ENCODE measurements around the gene CHGA. TPM values are rescaled to one million over a fixed set of nuclear protein-coding genes. Genes with fewer than 3 reads are reported as not detected.

The CHGA gene
- not detected for total RNA-seq

- WGBS, 2 donors = 11 to 12% methylated on average over 53 to 75 of the region's 86 CpGs
- peaks cover 0 to 7% (median 0%) of the 10 kb centered on the region in 4 donors for H3K4me1 ChIP-seq
- H3K9me3 ChIP-seq = no peaks in the 10 kb centered on the region
- no peak within 1 kb of the TSS for H3K27ac ChIP-seq
- peak in 1 of 2 donors; percentile 18 for DNase-seq (ENCODE audit: low spot score in 2 of 2)
- H3K4me3 ChIP-seq = no peak within 1 kb of the TSS
- TF ChIP-seq EP300 (IDR thresholded peaks at IDR 0.05) (no peak), CTCF (IDR thresholded peaks at IDR 0.05) (no peak), POLR2A (IDR thresholded peaks at IDR 0.05) (no peak)
- H3K27me3 ChIP-seq = peaks cover 0 to 25% of the 10 kb centered on the region in 2 donors
- H3K36me3 ChIP-seq = no peaks in the 10 kb centered on the region
Measured at GRCh38 chr14:92922883-92923743, at the start of gene CHGA. CHGA (plus strand) TSS chr14:92923150; CDS start chr14:92923360, 210 bp downstream.

GRCh38 chr14:92874962-92875661 is 47.8 kb upstream of the CHGA start:
- no peak overlapping the region for H3K4me3 ChIP-seq
- WGBS, 2 donors = 46 to 48% methylated on average over 13 of the region's 13 CpGs

GRCh38 chr14:92877757-92878431 is 45.1 kb upstream of the CHGA start:
- no peaks in the 10 kb centered on the region for H3K9me3 ChIP-seq
- H3K27ac ChIP-seq = no peak overlapping the region
- no peaks in the 10 kb centered on the region for H3K36me3 ChIP-seq
- no peaks in the 10 kb centered on the region for H3K4me1 ChIP-seq
- no peak for DNase-seq (ENCODE audit: low spot score in 2 of 2)
- TF ChIP-seq CTCF (IDR thresholded peaks at IDR 0.05) = no peak
- TF ChIP-seq POLR2A (IDR thresholded peaks at IDR 0.05) = no peak
- TF ChIP-seq EP300 (IDR thresholded peaks at IDR 0.05) = no peak
- peaks cover 0 to 30% of the 10 kb centered on the region in 2 donors for H3K27me3 ChIP-seq
- WGBS, 2 donors = 25 to 45% methylated on average over 14 to 18 of the region's 18 CpGs
- H3K4me3 ChIP-seq = no peak overlapping the region

More at GRCh38 chr14:92874962-92875661, 47.8 kb upstream of the CHGA start:
- no peaks in the 10 kb centered on the region for H3K4me1 ChIP-seq
- H3K27me3 ChIP-seq = peaks cover 0 to 22% of the 10 kb centered on the region in 2 donors
- TF ChIP-seq POLR2A (IDR thresholded peaks at IDR 0.05) (no peak), CTCF (IDR thresholded peaks at IDR 0.05) (no peak), EP300 (IDR thresholded peaks at IDR 0.05) (no peak)
- H3K27ac ChIP-seq = no peak overlapping the region
- no peaks in the 10 kb centered on the region for H3K9me3 ChIP-seq
- no peak for DNase-seq (ENCODE audit: low spot score in 2 of 2)
- no peaks in the 10 kb centered on the region for H3K36me3 ChIP-seq

- no peak for DNase-seq (ENCODE audit: low spot score in 2 of 2)
- 68 to 70% methylated on average over 7 of the region's 7 CpGs for WGBS, 2 donors
Measured at GRCh38 chr14:92880351-92880750, 42.6 kb upstream of the CHGA start.

More at GRCh38 chr14:92880351-92880750, 42.6 kb upstream of the CHGA start:
- TF ChIP-seq POLR2A (IDR thresholded peaks at IDR 0.05) (no peak), EP300 (IDR thresholded peaks at IDR 0.05) (no peak), CTCF (IDR thresholded peaks at IDR 0.05) (no peak)
- no peaks in the 10 kb centered on the region for H3K4me1 ChIP-seq
- no peaks in the 10 kb centered on the region for H3K36me3 ChIP-seq
- H3K27me3 ChIP-seq = peaks cover 0 to 30% of the 10 kb centered on the region in 2 donors
- H3K9me3 ChIP-seq = no peaks in the 10 kb centered on the region
- no peak overlapping the region for H3K4me3 ChIP-seq
- no peak overlapping the region for H3K27ac ChIP-seq
